ENCODE results near the gene ADAMTS4. TPM values are rescaled to one million over a fixed set of nuclear protein-coding genes. Genes with fewer than 3 reads are reported as not detected.

Gene ADAMTS4
- total RNA-seq, 1 experiment from 2014 or later: 7.0 TPM

DNA sequence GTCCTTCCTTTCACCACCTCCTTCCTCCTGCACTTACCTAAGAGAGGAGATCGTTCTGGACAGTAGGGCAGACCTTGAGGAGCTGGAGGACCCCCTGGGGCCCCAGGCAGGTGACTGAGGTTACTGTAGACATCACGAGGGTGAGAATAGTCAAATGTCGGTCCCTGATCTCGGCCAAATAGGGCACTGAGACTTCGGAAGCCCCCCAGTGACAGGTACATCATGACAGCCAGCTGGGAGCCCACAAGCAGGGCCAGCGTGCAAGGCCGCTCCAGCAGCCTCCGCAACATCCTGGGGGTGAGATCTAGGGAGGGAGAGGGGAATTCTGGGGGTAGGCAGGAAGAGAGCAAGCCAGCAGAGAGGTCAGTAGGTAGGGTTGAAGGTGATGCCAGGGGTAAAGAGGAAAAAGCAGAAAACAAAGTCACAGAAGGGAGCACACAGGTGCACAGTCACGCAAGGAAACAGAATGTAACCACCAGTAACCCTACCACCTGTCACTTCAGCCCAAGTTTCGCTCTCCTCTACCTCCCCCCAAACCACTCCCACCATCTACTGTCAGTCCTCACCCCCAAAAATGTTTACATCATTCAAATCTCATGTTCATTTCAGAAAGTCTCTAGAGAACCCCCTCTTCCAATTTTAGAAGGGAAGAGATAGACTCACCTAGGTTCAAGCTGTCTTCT lies 22.9 kb downstream of the ADAMTS4 start:
- no peak overlapping the region for H2BK120ac ChIP-seq (ENCODE audit: low read depth, low read length, poor library complexity, severe bottlenecking)
- H3K56ac ChIP-seq (ENCODE audit: insufficient read length, low read depth, low read length): no peak overlapping the region
- H3K4ac ChIP-seq (ENCODE audit: low read depth, low read length): no peak overlapping the region
- no peak overlapping the region for H4K8ac ChIP-seq (replicated peaks; ENCODE audit: insufficient read length, low read depth, low read length)
- H3K79me2 ChIP-seq (ENCODE audit: insufficient read depth, low read length): no peaks in the 10 kb centered on the region
- no peaks in the 10 kb centered on the region for H4K20me1 ChIP-seq (ENCODE audit: control insufficient read depth, insufficient read depth, insufficient read length)
- H3K79me1 ChIP-seq (ENCODE audit: insufficient read depth, low read depth, low read length, poor library complexity, severe bottlenecking): no peaks in the 10 kb centered on the region
- no CpG with 5 or more reads among the region's 10 CpGs for WGBS (ENCODE audit: extremely low coverage, insufficient read length, low lambda C conversion rate)
- H3K9me3 Mint-ChIP-seq: no peaks in the 10 kb centered on the region
- no peak overlapping the region for H2BK12ac ChIP-seq (ENCODE audit: insufficient read length, low read depth, low read length)
- H4K5ac ChIP-seq (ENCODE audit: insufficient read length, low read depth, low read length): no peak overlapping the region
- H3K36me3 Mint-ChIP-seq (ENCODE audit: insufficient read depth in 1 of 3, low read depth in 3 of 3): peaks cover 20 to 51% (median 49%) of the 10 kb centered on the region in 3 experiments; a peak in 6 of 7 replicates
- no peak overlapping the region for H3K18ac ChIP-seq (ENCODE audit: insufficient read length, low read depth, low read length)
- no peak for DNase-seq
- no peak overlapping the region for H2BK20ac ChIP-seq (ENCODE audit: low read depth, low read length, poor library complexity, severe bottlenecking)
- H3K4me3 Mint-ChIP-seq: peak overlapping the region; percentile 93 to 100
- H2BK5ac ChIP-seq (ENCODE audit: insufficient read length, low read length): no peak overlapping the region
- H3K27me3 Mint-ChIP-seq (ENCODE audit: low read depth): peaks cover 3% of the 10 kb centered on the region
- peak overlapping the region; percentile 76 for H3K4me2 ChIP-seq (ENCODE audit: insufficient read depth, insufficient read length, low read length)
- no peaks in the 10 kb centered on the region for H3K27me3 ChIP-seq (ENCODE audit: insufficient read depth, low read length)
- no peak overlapping the region; a peak in 2 of 7 replicates for H3K27ac Mint-ChIP-seq
- H3K14ac ChIP-seq (ENCODE audit: insufficient read depth, low read length): no peak overlapping the region
- no peak overlapping the region for H3K9ac ChIP-seq (ENCODE audit: extremely low read depth, insufficient read length, low read length)
- H3T11ph ChIP-seq (ENCODE audit: low read length): no peak overlapping the region
- H3K23ac ChIP-seq (ENCODE audit: insufficient read length, low read depth, low read length): no peak overlapping the region
- peaks cover 19 to 21% of the 10 kb centered on the region in 2 experiments for H3K4me1 Mint-ChIP-seq
- no peak overlapping the region for H2BK15ac ChIP-seq (ENCODE audit: low read depth, low read length)
- no peak overlapping the region for H2AK5ac ChIP-seq (ENCODE audit: insufficient read length, low read length)
- H3K27ac ChIP-seq (ENCODE audit: insufficient read length, low read depth, low read length): no peak overlapping the region
- TF ChIP-seq, protein P1, sequence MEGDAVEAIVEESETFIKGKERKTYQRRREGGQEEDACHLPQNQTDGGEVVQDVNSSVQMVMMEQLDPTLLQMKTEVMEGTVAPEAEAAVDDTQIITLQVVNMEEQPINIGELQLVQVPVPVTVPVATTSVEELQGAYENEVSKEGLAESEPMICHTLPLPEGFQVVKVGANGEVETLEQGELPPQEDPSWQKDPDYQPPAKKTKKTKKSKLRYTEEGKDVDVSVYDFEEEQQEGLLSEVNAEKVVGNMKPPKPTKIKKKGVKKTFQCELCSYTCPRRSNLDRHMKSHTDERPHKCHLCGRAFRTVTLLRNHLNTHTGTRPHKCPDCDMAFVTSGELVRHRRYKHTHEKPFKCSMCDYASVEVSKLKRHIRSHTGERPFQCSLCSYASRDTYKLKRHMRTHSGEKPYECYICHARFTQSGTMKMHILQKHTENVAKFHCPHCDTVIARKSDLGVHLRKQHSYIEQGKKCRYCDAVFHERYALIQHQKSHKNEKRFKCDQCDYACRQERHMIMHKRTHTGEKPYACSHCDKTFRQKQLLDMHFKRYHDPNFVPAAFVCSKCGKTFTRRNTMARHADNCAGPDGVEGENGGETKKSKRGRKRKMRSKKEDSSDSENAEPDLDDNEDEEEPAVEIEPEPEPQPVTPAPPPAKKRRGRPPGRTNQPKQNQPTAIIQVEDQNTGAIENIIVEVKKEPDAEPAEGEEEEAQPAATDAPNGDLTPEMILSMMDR (conservative IDR thresholded peaks at IDR 0.05): no peak
- no peaks in the 10 kb centered on the region for H3K9me3 ChIP-seq (ENCODE audit: control insufficient read depth, low read depth, low read length)
- H2AFZ ChIP-seq (ENCODE audit: low read length): no peak overlapping the region
- peaks cover 6% of the 10 kb centered on the region for H3K23me2 ChIP-seq (ENCODE audit: insufficient read length, low read depth, low read length, poor library complexity, severe bottlenecking)
- H3K4me1 ChIP-seq (ENCODE audit: insufficient read depth, low read length): no peaks in the 10 kb centered on the region; the same call in 1 of the 2 replicates
- H4K91ac ChIP-seq (ENCODE audit: insufficient read length, low read depth, low read length): no peak overlapping the region
